HCT116 (cell line): ENCODE measurements around the gene RND3. TPM values are rescaled to one million over a fixed set of nuclear protein-coding genes. Genes with fewer than 3 reads are reported as not detected.

Experiments used
- ATAC-seq: fragments of 200-7000 bp; cut with Tn5 transposase; 2 replicates; pipeline ENCODE4 v1.9.1; 2020; ENCODE audit warnings: mild to moderate bottlenecking, moderate library complexity
- BruUV-seq: library from RNA; stranded (reverse); fragments of 400-500 nt; replicated peaks from 2 replicates; lab custom pipeline; 2021; lab: Mats Ljungman, UMichigan
- CTCF ChIA-PET: fragments of 300-600 bp; sonication (Branson Sonifier 250); formaldehyde crosslinking; loops from one replicate; lab custom pipeline; 2021; ENCODE audit warnings: antibody characterized with exemption; lab: Charles Lee
- POLR2A ChIA-PET: fragments of 300-600, 350-600 bp; sonication (Branson Sonifier 250); formaldehyde crosslinking; loops from one replicate; lab custom pipeline; 2021; ENCODE audit warnings: antibody characterized with exemption; lab: Charles Lee
- RAD21 ChIA-PET, 2 experiments: fragments of 300-600 bp; sonication (Branson Sonifier 250); formaldehyde crosslinking; loops; one replicate each; lab custom pipeline; 2023; ENCODE audit warnings: low total read pairs in 2 of 2; ENCODE audit not compliant: uncharacterized antibody in 2 of 2, unreplicated experiment in 2 of 2, low non-redundant PET in 1 of 2; lab: Charles Lee
- DNase-seq: peaks from one replicate; pipeline ENCODE4 v3.0.0-alpha.2; 2010; ENCODE audit warnings: low read depth, low spot score
- H2AFZ ChIP-seq: fragments of 200-600 bp; shearing (Covaris generic), sonication (generic); 2 replicates; pipeline ENCODE4 v1.6.1; 2017; ENCODE audit warnings: low read depth, mixed run types, mixed read lengths, antibody characterized with exemption, low read length; ENCODE audit not compliant: poor library complexity, severe bottlenecking
- H3K27ac ChIP-seq: 2 replicates; pipeline ENCODE4 v1.5.1; 2012; ENCODE audit warnings: low read depth, low read length
- H3K27me3 ChIP-seq: fragments of 200-600 bp; sonication (generic); 2 replicates; pipeline ENCODE4 v1.6.1; 2016; ENCODE audit warnings: mixed run types, low read length, mixed read lengths; ENCODE audit not compliant: insufficient read depth
- H3K36me3 ChIP-seq, 2 experiments: fragments of 200-500 bp in 1 of 2; fragments of 200-600 bp in 1 of 2; sonication (Bioruptor generic) in 1 of 2; sonication (generic) in 1 of 2; 2 replicates each; pipeline versions ENCODE4 v1.5.1 to v1.6.1; 2014 to 2016; ENCODE audit warnings: low read length in 2 of 2, inconsistent platforms in 1 of 2, mixed read lengths in 1 of 2, mixed run types in 1 of 2; ENCODE audit not compliant: insufficient read depth in 2 of 2, control insufficient read depth in 1 of 2
- H3K4me1 ChIP-seq, 2 experiments: fragments of 200-600 bp in 1 of 2; sonication (generic) in 1 of 2; 2 replicates each; pipeline versions ENCODE4 v1.5.1 to v1.6.1; 2012 to 2017; ENCODE audit warnings: low read length in 2 of 2, inconsistent platforms in 1 of 2, mild to moderate bottlenecking in 1 of 2, mixed read lengths in 1 of 2, mixed run types in 1 of 2, moderate library complexity in 1 of 2; ENCODE audit not compliant: insufficient read depth in 2 of 2, control insufficient read depth in 1 of 2
- H3K4me2 ChIP-seq: fragments of 200-600 bp; sonication (generic); 2 replicates; pipeline ENCODE4 v1.6.1; 2017; ENCODE audit warnings: mixed run types, low read length, mixed read lengths
- H3K4me3 ChIP-seq, 2 experiments: fragments of 200-600 bp in 1 of 2; sonication (generic) in 1 of 2; replicated peaks in 1 of 2; 2 replicates each; pipeline ENCODE4 v1.5.1; 2011 to 2016; ENCODE audit warnings: low read length in 2 of 2, control low read depth in 1 of 2, low read depth in 1 of 2, mild to moderate bottlenecking in 1 of 2, mixed read lengths in 1 of 2, mixed run types in 1 of 2
- H3K79me2 ChIP-seq: fragments of 200-600 bp; sonication (generic); 2 replicates; pipeline ENCODE4 v1.6.1; 2017; ENCODE audit warnings: mild to moderate bottlenecking, mixed run types, low read length, moderate library complexity, mixed read lengths; ENCODE audit not compliant: insufficient read depth
- H3K9ac ChIP-seq: fragments of 200-600 bp; sonication (generic); 2 replicates; pipeline ENCODE4 v1.6.1; 2016; ENCODE audit warnings: low read length, mixed read lengths
- H3K9me2 ChIP-seq: fragments of 200-600 bp; sonication (generic), shearing (Covaris generic); 2 replicates; pipeline ENCODE4 v1.6.1; 2017; ENCODE audit warnings: mixed run types, mild to moderate bottlenecking, moderate library complexity; ENCODE audit not compliant: insufficient read depth
- H3K9me3 ChIP-seq, 2 experiments: fragments of 200-500 bp in 1 of 2; fragments of 200-600 bp in 1 of 2; sonication (Bioruptor generic) in 1 of 2; sonication (generic) in 1 of 2; 2 replicates each; pipeline ENCODE4 v1.6.1; 2014 to 2017; ENCODE audit warnings: low read length in 2 of 2, mixed read lengths in 2 of 2, inconsistent platforms in 1 of 2, low read depth in 1 of 2, mild to moderate bottlenecking in 1 of 2, mixed run types in 1 of 2, moderate library complexity in 1 of 2; ENCODE audit not compliant: control insufficient read depth in 1 of 2, insufficient read depth in 1 of 2
- H4K20me1 ChIP-seq: fragments of 200-600 bp; sonication (generic), shearing (Covaris generic); 2 replicates; pipeline ENCODE4 v1.6.1; 2017; ENCODE audit warnings: mixed run types, mild to moderate bottlenecking, moderate library complexity; ENCODE audit not compliant: insufficient read depth
- CBX3 ChIP-seq: IDR thresholded peaks from 2 replicates; pipeline ENCODE4 v1.6.1; 2012; ENCODE audit warnings: low read depth
- ELF1 ChIP-seq: IDR thresholded peaks from 2 replicates; pipeline ENCODE4 v1.6.1; 2012; ENCODE audit warnings: low read depth, borderline replicate concordance
- EZH2 ChIP-seq: fragments of 200-600 bp; sonication (generic); IDR thresholded peaks from 2 replicates; pipeline ENCODE4 v1.6.1; 2017; ENCODE audit warnings: antibody characterized with exemption, mixed run types
- FOSL1 ChIP-seq: IDR thresholded peaks from 2 replicates; pipeline ENCODE4 v1.6.1; 2012; ENCODE audit warnings: low read depth
- JUND ChIP-seq: IDR thresholded peaks from 2 replicates; pipeline ENCODE4 v1.6.1; 2012
- POLR2A ChIP-seq: IDR thresholded peaks from 2 replicates; pipeline ENCODE4 v1.7.0; 2011; ENCODE audit warnings: borderline replicate concordance; ENCODE audit not compliant: insufficient read depth, insufficient read length; ENCODE audit errors: extremely low read depth
- POLR2AphosphoS5 ChIP-seq: IDR thresholded peaks from 2 replicates; pipeline ENCODE4 v1.6.1; 2011; ENCODE audit warnings: mild to moderate bottlenecking, low read depth, low read length, moderate library complexity
- RAD21 ChIP-seq: IDR thresholded peaks from 2 replicates; pipeline ENCODE4 v1.6.1; 2012; ENCODE audit warnings: low read depth, mild to moderate bottlenecking
- REST ChIP-seq: IDR thresholded peaks from 2 replicates; pipeline ENCODE4 v1.6.1; 2012; ENCODE audit warnings: low read depth
- SIN3A ChIP-seq: IDR thresholded peaks from 2 replicates; pipeline ENCODE4 v1.6.1; 2012; ENCODE audit warnings: low read depth
- SRF ChIP-seq: IDR thresholded peaks from 2 replicates; pipeline ENCODE4 v1.6.1; 2012; ENCODE audit warnings: low read depth
- ZNF274 ChIP-seq: fragments of 200-500 bp; sonication (Bioruptor generic); IDR thresholded peaks from 2 replicates; pipeline ENCODE4 v1.6.1; 2014; ENCODE audit warnings: mild to moderate bottlenecking, low read depth, low read length, inconsistent platforms
- intact Hi-C: fragments of 100-400 bp; cut with micrococcal nuclease; formaldehyde crosslinking; loops from 2 replicates; pipeline ENCODE4 v1.10.0; 2022
- total RNA-seq: library from RNA; stranded (reverse); gene quantifications from one replicate; pipeline ENCODE4 v1.2.1, GENCODE V29; 2021; ENCODE audit not compliant: unreplicated experiment
- TF ChIP-seq, protein P1 (sequence below), 3 experiments: fragments of 200-600 bp in 1 of 3; sonication (generic) in 1 of 3; IDR thresholded peaks in 2 of 3; conservative IDR thresholded peaks in 1 of 3; 2 replicates each; pipeline ENCODE4 v1.5.1; 2012 to 2017; ENCODE audit warnings: low read depth in 2 of 3, low read length in 2 of 3, antibody characterized with exemption in 1 of 3, borderline replicate concordance in 1 of 3, control low read depth in 1 of 3, mild to moderate bottlenecking in 1 of 3, mixed read lengths in 1 of 3, mixed run types in 1 of 3, moderate library complexity in 1 of 3; ENCODE audit not compliant: insufficient read depth in 1 of 3
- TF ChIP-seq, protein P2 (sequence below): IDR thresholded peaks from 2 replicates; pipeline ENCODE4 v1.6.1; 2012

The RND3 gene
- total RNA-seq, 1 experiment from 2014 or later, result 15.0 TPM

DNA sequence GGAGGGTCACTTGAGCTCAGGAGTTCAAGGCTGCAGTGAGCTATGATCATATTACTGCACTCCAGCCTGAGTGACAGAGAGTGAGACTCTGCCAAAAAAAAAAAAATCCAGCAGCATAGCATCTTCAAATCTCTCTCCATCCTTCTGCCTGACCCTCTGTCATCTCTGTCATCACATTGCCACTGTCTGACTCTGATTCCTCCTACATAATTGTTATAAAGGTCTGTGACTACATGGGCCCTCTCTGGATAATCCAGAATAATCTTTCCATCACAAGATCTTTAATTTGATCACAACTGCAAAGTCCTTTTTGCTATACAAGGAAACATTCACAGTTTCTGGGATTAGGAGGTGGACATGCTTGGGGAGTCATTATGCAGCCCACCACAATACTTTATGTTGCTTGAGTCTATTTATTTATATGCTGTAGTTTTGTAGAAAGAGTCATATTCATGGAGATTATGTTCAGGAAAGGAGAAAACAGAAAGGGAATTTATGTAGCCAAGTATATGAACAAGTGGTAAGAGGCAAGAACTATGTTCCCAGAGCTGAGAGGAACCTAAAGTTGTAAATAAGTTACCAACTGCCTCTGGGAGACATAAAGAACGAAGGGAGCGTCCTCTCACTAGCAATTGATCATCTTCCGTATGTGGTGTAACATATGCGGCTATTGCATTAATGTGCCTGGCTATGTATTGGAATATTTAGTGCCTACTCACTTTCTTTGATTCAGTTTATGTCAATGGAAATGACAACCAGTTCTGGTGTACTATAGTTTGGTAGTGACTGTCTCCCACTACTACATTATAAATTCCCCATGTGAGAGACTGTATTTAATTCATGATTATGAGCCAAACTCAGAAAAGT lies 21.5 kb downstream of the RND3 start:
- H2AFZ ChIP-seq, result no peak overlapping the region
- H3K27ac ChIP-seq, result no peak overlapping the region
- TF ChIP-seq REST, result no peak
- TF ChIP-seq, all 23 proteins: peak for 0
- RAD21 ChIA-PET, result no interaction called here
- POLR2A ChIA-PET, result no interaction called here
- peaks cover 0 to 3% of the 10 kb centered on the region in 2 experiments; a peak in 2 of 4 replicates for H3K4me1 ChIP-seq
- no peak overlapping the region for H3K9ac ChIP-seq
- H3K9me2 ChIP-seq, result no peaks in the 10 kb centered on the region
- no peaks in the 10 kb centered on the region for H3K27me3 ChIP-seq
- H4K20me1 ChIP-seq, result peaks cover 9% of the 10 kb centered on the region; the same call in 1 of the 2 replicates
- intact Hi-C loops, result no loop called here
- ATAC-seq (no peak), DNase-seq (no peak)
- no peaks in the 10 kb centered on the region for H3K9me3 ChIP-seq
- BruUV-seq, result no TSS peak
- H3K36me3 ChIP-seq, result peaks cover 12 to 21% of the 10 kb centered on the region in 2 experiments; a peak in 3 of 4 replicates
- H3K4me2 ChIP-seq, result no peak overlapping the region
- CTCF ChIA-PET, result no interaction called here
- peaks cover under 1% of the 10 kb centered on the region; the same call in 1 of the 2 replicates for H3K79me2 ChIP-seq
- no peak overlapping the region for H3K4me3 ChIP-seq

DNA sequence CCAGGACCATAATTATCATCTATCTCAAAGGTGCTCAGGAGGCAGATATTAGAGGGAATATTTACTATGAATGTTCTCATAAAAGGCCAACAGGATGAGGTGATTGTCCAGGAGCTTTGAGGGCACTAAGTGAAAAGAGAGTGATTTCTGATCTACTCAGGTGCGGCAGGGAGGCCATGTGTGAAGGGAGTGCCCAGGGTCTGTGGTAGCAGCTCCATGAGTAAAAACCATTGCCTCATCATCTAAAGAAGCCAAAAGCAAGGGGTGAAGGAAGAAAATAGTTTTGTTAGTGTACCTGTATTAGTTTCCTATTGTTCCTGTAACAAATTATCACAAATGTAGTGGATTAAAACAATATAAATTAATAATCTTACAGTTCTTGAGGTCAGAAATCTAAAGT lies 22.5 kb downstream of the RND3 start:
- DNase-seq, result no peak
- ATAC-seq, result no peak
- TF ChIP-seq POLR2AphosphoS5, result no peak
- TF ChIP-seq SRF, result no peak
- TF ChIP-seq FOSL1, result no peak
- no peak for TF ChIP-seq RAD21
- no peak for TF ChIP-seq EZH2
- TF ChIP-seq CBX3, result no peak
- TF ChIP-seq, protein P1, sequence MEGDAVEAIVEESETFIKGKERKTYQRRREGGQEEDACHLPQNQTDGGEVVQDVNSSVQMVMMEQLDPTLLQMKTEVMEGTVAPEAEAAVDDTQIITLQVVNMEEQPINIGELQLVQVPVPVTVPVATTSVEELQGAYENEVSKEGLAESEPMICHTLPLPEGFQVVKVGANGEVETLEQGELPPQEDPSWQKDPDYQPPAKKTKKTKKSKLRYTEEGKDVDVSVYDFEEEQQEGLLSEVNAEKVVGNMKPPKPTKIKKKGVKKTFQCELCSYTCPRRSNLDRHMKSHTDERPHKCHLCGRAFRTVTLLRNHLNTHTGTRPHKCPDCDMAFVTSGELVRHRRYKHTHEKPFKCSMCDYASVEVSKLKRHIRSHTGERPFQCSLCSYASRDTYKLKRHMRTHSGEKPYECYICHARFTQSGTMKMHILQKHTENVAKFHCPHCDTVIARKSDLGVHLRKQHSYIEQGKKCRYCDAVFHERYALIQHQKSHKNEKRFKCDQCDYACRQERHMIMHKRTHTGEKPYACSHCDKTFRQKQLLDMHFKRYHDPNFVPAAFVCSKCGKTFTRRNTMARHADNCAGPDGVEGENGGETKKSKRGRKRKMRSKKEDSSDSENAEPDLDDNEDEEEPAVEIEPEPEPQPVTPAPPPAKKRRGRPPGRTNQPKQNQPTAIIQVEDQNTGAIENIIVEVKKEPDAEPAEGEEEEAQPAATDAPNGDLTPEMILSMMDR (IDR thresholded peaks at IDR 0.05 in 2 of 3, conservative IDR thresholded peaks at IDR 0.05 in 1 of 3; ENCODE audit: borderline replicate concordance in 1 of 3, insufficient read depth in 1 of 3, low read depth in 2 of 3, low read length in 2 of 3), result no peak
- no peak for TF ChIP-seq SIN3A
- no peak for TF ChIP-seq POLR2A
- TF ChIP-seq JUND, result no peak
- TF ChIP-seq, protein P2, sequence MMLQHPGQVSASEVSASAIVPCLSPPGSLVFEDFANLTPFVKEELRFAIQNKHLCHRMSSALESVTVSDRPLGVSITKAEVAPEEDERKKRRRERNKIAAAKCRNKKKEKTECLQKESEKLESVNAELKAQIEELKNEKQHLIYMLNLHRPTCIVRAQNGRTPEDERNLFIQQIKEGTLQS, result no peak
- no peak for TF ChIP-seq ZNF274
- TF ChIP-seq ELF1, result no peak

More for the DNA sequence above, 22.5 kb downstream of the RND3 start:
- no peaks in the 10 kb centered on the region; a peak in 1 of 4 replicates for H3K4me1 ChIP-seq
- H3K27ac ChIP-seq, result no peak overlapping the region
- ChIA-PET RAD21 (no interaction called here), POLR2A (no interaction called here), CTCF (no interaction called here)
- no peak overlapping the region for H3K9ac ChIP-seq
- no peak overlapping the region for H3K4me2 ChIP-seq
- no peaks in the 10 kb centered on the region for H3K9me3 ChIP-seq
- no peaks in the 10 kb centered on the region for H3K79me2 ChIP-seq
- no peak overlapping the region for H3K4me3 ChIP-seq
- H3K36me3 ChIP-seq, result peaks cover 11 to 12% of the 10 kb centered on the region in 2 experiments; a peak in 3 of 4 replicates
- intact Hi-C loops, result no loop called here
- no peak overlapping the region for H2AFZ ChIP-seq
- no peaks in the 10 kb centered on the region for H3K9me2 ChIP-seq
- BruUV-seq, result no TSS peak
- peaks cover 9% of the 10 kb centered on the region; the same call in 1 of the 2 replicates for H4K20me1 ChIP-seq
- no peaks in the 10 kb centered on the region for H3K27me3 ChIP-seq
